HAP-1 (cell line): ENCODE measurements around the gene RILPL1.
"Not testable (repeated sequence)": the region's sequence is repeated elsewhere in the genome, so short reads cannot be mapped to it uniquely, and the experiment has no call there.

Experiments used
- DNase-seq, 2 experiments: peaks; one replicate each; pipeline ENCODE4 v3.0.0-alpha.2; 2016 to 2020; ENCODE audit warnings: low spot score in 2 of 2
- H3K27me3 ChIP-seq: fragments of 250-450 bp; sonication (Bioruptor Pico); 2 replicates; pipeline ENCODE4 v1.5.1; 2020; ENCODE audit warnings: low read depth, mild to moderate bottlenecking, moderate library complexity
- H3K36me3 ChIP-seq: fragments of 250-450 bp; sonication (Bioruptor Pico); replicated peaks from 2 replicates; pipeline ENCODE4 v1.5.1; 2020; ENCODE audit warnings: mild to moderate bottlenecking
- H3K4me1 ChIP-seq: fragments of 250-450 bp; sonication (Bioruptor Pico); 2 replicates; pipeline ENCODE4 v1.5.1; 2020; ENCODE audit warnings: mild to moderate bottlenecking
- H3K4me3 ChIP-seq: fragments of 250-450 bp; sonication (Bioruptor Pico); 2 replicates; pipeline ENCODE4 v1.5.1; 2020; ENCODE audit warnings: mild to moderate bottlenecking, moderate library complexity
- H3K9me3 ChIP-seq: fragments of 250-450 bp; sonication (Bioruptor Pico); 2 replicates; pipeline ENCODE4 v1.5.1; 2020; ENCODE audit warnings: mild to moderate bottlenecking, moderate library complexity
- in situ Hi-C: fragments of 300-500 bp; cut with MboI; formaldehyde crosslinking; loops from 3 replicates; pipeline ENCODE4 v1.14.3; 2020; ENCODE audit warnings: low sequenced_read_pairs, inconsistent platforms, mixed read lengths

Gene RILPL1

DNA sequence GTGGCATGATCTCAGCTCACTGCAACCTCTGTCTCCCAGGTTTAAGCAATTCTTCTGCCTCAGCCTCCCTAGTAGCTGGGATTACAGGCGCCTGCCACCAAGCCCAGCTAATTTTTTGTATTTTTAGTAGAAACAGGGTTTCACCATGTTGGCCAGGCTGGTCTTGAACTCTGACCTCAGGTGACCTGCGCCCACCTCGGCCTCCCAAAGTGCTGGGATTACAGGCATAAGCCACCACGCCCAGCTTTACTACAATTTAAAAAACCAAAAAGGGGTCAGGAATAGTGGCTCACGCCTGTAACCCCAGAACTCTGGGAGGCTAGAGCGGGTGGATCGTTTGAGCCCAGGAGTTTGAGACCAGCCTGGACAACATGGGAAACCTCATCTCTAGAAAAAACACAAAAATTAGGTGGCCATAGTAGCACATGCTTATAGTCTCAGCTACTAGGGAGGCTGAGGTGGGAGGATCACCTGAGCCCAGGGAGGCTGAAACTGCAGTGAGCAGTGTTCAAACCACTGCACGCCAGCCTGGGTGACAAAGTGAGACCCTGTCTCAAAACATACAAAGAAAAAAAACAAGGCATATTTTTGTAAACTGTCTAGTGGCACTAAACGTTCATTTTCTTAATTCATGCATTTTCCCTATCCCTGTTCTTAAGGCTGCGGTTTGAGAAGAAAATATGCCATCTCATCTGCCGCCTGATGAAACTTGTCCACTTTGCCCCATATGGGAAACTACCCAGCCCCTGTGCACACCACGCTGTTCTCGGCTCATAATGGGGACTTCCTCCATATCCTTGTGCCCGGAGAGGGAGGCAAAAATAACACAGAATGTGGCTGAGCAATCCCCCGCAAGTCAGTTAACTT is 101.3 kb downstream of the RILPL1 start:
- H3K27me3 ChIP-seq, H3K4me1 ChIP-seq, H3K9me3 ChIP-seq, in situ Hi-C loops, H3K4me3 ChIP-seq, DNase-seq, H3K36me3 ChIP-seq: not testable (repeated sequence)

DNA sequence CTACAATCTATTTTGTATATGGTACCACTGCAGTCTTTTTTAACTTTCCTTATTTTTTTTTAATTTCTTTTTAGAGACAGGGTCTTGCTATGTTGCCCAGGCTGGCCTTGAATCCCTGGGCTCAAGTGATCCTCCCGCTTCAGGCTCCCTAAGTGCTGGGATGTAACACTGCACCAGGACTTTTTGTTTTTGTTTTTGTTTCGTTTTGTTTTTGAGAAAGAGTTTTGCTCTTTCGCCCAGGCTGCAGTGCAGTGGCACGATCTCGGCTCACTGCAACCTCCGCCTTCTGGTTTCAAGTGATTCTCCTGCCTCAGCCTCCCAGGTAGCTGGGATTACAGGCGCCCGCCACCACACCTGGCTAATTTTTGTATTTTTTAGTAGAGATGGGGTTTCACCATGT is 104.4 kb downstream of the RILPL1 start:
- H3K36me3 ChIP-seq, H3K27me3 ChIP-seq, H3K9me3 ChIP-seq, in situ Hi-C loops, H3K4me3 ChIP-seq, DNase-seq, H3K4me1 ChIP-seq: not testable (repeated sequence)

DNA sequence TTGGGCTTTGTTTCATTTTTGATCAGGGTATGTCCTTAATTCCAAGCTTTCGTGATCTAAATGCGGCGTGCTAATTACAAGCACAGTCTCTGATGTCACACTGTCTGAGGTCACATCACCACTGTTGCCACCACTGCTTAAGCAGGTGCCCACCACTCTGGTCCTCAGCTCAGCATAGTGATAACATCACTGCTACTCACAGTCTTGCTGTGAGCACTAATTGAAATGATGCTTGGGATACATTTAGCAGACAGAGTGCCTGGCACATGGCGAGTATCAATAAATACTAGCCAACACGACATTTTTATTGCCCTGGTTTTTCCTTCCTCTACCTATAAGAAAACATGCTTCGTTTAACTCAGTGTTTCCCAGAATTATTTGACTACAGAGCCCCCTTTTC is 104.9 kb downstream of the RILPL1 start:
- in situ Hi-C loops: no loop called here
- no peak overlapping the region for H3K4me3 ChIP-seq
- H3K27me3 ChIP-seq: no peaks in the 10 kb centered on the region
- no peaks in the 10 kb centered on the region; the same call in 1 of the 2 replicates for H3K36me3 ChIP-seq
- DNase-seq: no peak
- no peaks in the 10 kb centered on the region for H3K4me1 ChIP-seq
- H3K9me3 ChIP-seq: no peaks in the 10 kb centered on the region

DNA sequence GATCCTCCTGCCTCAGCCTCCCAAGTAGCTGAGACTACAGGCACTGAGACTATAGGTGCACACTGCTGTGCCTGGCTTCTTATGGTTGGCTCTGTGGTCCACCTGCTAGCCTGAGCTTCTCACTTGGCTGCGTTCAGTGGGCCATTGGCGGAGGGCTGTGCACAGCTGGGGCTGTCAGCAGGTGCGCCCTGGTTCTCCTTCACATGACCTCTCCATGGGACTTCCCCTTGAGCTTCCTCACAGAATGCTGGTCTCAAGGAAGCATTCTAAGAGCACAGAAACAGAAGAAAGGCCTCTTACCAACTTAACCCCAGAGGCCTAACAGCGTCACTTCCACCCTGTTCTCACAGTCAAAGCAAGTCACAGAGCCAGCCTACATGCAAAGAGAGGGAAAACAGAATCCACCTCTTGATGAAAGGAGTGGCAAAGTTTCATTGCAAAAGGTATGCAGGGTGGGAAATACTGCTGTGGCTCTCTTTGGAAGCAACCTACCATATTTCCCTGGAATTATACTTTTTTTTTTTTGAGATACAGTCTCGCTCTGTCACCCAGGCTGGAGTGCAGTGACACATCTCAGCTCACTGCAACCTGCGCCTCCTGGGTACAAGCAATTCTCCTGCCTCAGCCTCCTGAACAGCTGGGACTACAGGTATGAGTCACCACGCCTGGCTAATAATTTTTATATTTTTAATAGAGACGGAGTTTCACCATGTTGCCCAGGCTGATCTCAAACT is 106.3 kb downstream of the RILPL1 start:
- in situ Hi-C loops: no loop called here
- Histone ChIP-seq H3K36me3 (peaks cover 4% of the 10 kb centered on the region; the same call in 1 of the 2 replicates), H3K9me3 (no peaks in the 10 kb centered on the region), H3K4me3 (no peak overlapping the region), H3K27me3 (no peaks in the 10 kb centered on the region), H3K4me1 (no peaks in the 10 kb centered on the region)
- no peak for DNase-seq

DNA sequence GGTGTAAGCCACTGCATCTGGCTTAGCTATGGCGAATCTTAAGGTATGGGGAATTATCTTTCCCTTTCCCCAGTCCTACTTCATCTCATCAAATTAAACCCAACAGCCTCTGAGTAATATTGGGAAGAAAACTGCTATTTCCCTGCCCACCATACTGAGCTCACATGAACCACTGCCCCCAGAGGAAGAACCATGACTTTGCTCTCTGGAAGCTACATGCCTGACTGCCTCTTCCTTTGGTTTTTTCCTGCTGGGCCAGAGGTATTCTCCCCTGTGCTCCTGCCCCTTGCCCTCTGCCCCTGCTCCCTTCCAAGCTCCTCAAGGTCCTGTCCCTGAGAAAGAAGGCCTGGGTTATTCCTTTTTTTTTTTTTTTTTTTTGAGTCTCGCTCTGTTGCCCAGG is 112.2 kb downstream of the RILPL1 start:
- in situ Hi-C loops: no loop called here
- Histone ChIP-seq H3K4me1 (no peaks in the 10 kb centered on the region), H3K9me3 (no peaks in the 10 kb centered on the region), H3K27me3 (no peaks in the 10 kb centered on the region), H3K4me3 (no peak overlapping the region), H3K36me3 (peaks cover 4% of the 10 kb centered on the region; the same call in 1 of the 2 replicates)
- DNase-seq: no peak
